KBM-7 (cell line): ENCODE measurements around the gene TOR1AIP1.
A peak's percentile ranks its signal among the peaks of the same experiment; 100 is the strongest.
"Not testable (repeated sequence)": the region's sequence is repeated elsewhere in the genome, so short reads cannot be mapped to it uniquely, and the experiment has no call there.

Experiments used
- DNase-seq: peaks from one replicate; pipeline ENCODE4 v3.0.0-alpha.2; 2015
- in situ Hi-C: fragments of 300-500 bp; cut with MboI; formaldehyde crosslinking; loops from 2 replicates; pipeline ENCODE4 v1.14.3; 2020; ENCODE audit warnings: low sequenced_read_pairs, low pct_unique_long_range_greater_than_20kb, mixed read lengths

Gene TOR1AIP1

GRCh38 chr1:179882253-179883039, at the start of gene TOR1AIP1:
TOR1AIP1 (plus strand) TSS chr1:179882285; CDS start chr1:179882503, 218 bp downstream.
- peak; percentile 99 for DNase-seq
- in situ Hi-C loops = no loop called here

GRCh38 chr1:179836686-179837445, 45.2 kb upstream of the TOR1AIP1 start:
- in situ Hi-C loops, DNase-seq: not testable (repeated sequence)

- in situ Hi-C loops = no loop called here
- no peak for DNase-seq
These were observed 42.0 kb upstream of the TOR1AIP1 start for GRCh38 chr1:179840107-179840506.

GRCh38 chr1:179848233-179848632, 33.9 kb upstream of the TOR1AIP1 start:
- in situ Hi-C loops = no loop called here
- DNase-seq = no peak

GRCh38 chr1:179853102-179853501, 29.0 kb upstream of the TOR1AIP1 start:
- in situ Hi-C loops = no loop called here
- no peak for DNase-seq

GRCh38 chr1:179855831-179856230, 26.3 kb upstream of the TOR1AIP1 start:
- in situ Hi-C loops = not testable (repeated sequence)

GRCh38 chr1:179856296-179856695, 25.8 kb upstream of the TOR1AIP1 start:
- no peak for DNase-seq
- in situ Hi-C loops = no loop called here

More at GRCh38 chr1:179855831-179856230, 26.3 kb upstream of the TOR1AIP1 start:
- not testable (repeated sequence) for DNase-seq

- no peak for DNase-seq
- in situ Hi-C loops = no loop called here
These were observed 25.1 kb upstream of the TOR1AIP1 start for GRCh38 chr1:179857009-179857408.

- in situ Hi-C loops = loop anchor here (10.0 kb wide), 1 partner anchor 314 kb away; no protein-coding TSS in a partner anchor
- DNase-seq = no peak
These were observed 21.4 kb upstream of the TOR1AIP1 start for GRCh38 chr1:179860652-179861051.

GRCh38 chr1:179865377-179865776, 16.7 kb upstream of the TOR1AIP1 start:
- in situ Hi-C loops = loop anchor here (10.0 kb wide), 1 partner anchor 309 kb away; no protein-coding TSS in a partner anchor

GRCh38 chr1:179866616-179867015, 15.5 kb upstream of the TOR1AIP1 start:
- in situ Hi-C loops = loop anchor here (10.0 kb wide), 1 partner anchor 308 kb away; no protein-coding TSS in a partner anchor
- no peak for DNase-seq

More at GRCh38 chr1:179865377-179865776, 16.7 kb upstream of the TOR1AIP1 start:
- no peak for DNase-seq

GRCh38 chr1:179867493-179868330, 14.4 kb upstream of the TOR1AIP1 start:
- peak; percentile 78 for DNase-seq
- in situ Hi-C loops = loop anchor here (10.0 kb wide), 1 partner anchor 307 kb away; no protein-coding TSS in a partner anchor

GRCh38 chr1:179870870-179871269, 11.2 kb upstream of the TOR1AIP1 start:
- in situ Hi-C loops = no loop called here
- no peak for DNase-seq

- in situ Hi-C loops = no loop called here
- no peak for DNase-seq
These were observed 10.1 kb upstream of the TOR1AIP1 start for GRCh38 chr1:179871940-179872339.

GRCh38 chr1:179872558-179872957, 9.5 kb upstream of the TOR1AIP1 start:
- DNase-seq = no peak
- in situ Hi-C loops = no loop called here

GRCh38 chr1:179873438-179873851, 8.6 kb upstream of the TOR1AIP1 start:
- no peak for DNase-seq
- in situ Hi-C loops = no loop called here

- in situ Hi-C loops = no loop called here
These were observed 6.3 kb upstream of the TOR1AIP1 start for GRCh38 chr1:179875596-179876299.

GRCh38 chr1:179876300-179876715, 5.8 kb upstream of the TOR1AIP1 start:
- peak; percentile 55 for DNase-seq
- in situ Hi-C loops = no loop called here

More at GRCh38 chr1:179875596-179876299, 6.3 kb upstream of the TOR1AIP1 start:
- DNase-seq = no peak
